SK-N-SH treated with all-trans-retinoic acid at 6 μM for 48 hours (cell line): ENCODE results near the gene IRAG1.

Experiments
- ATAC-seq: fragments of 200-7000 bp; cut with Tn5 transposase; 3 replicates; pipeline ENCODE4 v1.9.1; 2020; ENCODE audit warnings: mild to moderate bottlenecking, moderate library complexity
- ARNTL ChIP-seq: fragments of 450-650 bp; formaldehyde crosslinking; IDR thresholded peaks from 2 replicates; pipeline ENCODE4 v1.5.0; 2020; ENCODE audit warnings: low read depth, mild to moderate bottlenecking, moderate library complexity, borderline replicate concordance
- BACH2 ChIP-seq: fragments of 250-450 bp; sonication (Bioruptor Pico); IDR thresholded peaks from 2 replicates; pipeline ENCODE4 v1.9.0; 2021; ENCODE audit warnings: mild to moderate bottlenecking, borderline replicate concordance
- GLIS3 ChIP-seq: fragments of 250-450 bp; sonication (Bioruptor Pico); IDR thresholded peaks from 2 replicates; pipeline ENCODE4 v1.5.0; 2020; ENCODE audit warnings: mild to moderate bottlenecking, moderate library complexity
- ISL1 ChIP-seq: fragments of 250-450 bp; sonication (Bioruptor Pico); IDR thresholded peaks from 2 replicates; pipeline ENCODE4 v2.1.2; 2022; ENCODE audit warnings: mild to moderate bottlenecking, moderate library complexity
- RARB ChIP-seq: fragments of 250-450 bp; sonication (Bioruptor Pico); IDR thresholded peaks from 2 replicates; pipeline ENCODE4 v1.8.0; 2021; ENCODE audit warnings: mild to moderate bottlenecking, moderate library complexity
- SNAI2 ChIP-seq: fragments of 250-450 bp; sonication (Bioruptor Pico); IDR thresholded peaks from 2 replicates; pipeline ENCODE4 v1.5.0; 2020; ENCODE audit warnings: mild to moderate bottlenecking, moderate library complexity
- TCF4 ChIP-seq: fragments of 250-450 bp; sonication (Bioruptor Pico); IDR thresholded peaks from 2 replicates; pipeline ENCODE4 v1.8.0; 2021; ENCODE audit warnings: mild to moderate bottlenecking, moderate library complexity, borderline replicate concordance
- TOX ChIP-seq: fragments of 250-450 bp; sonication (Bioruptor Pico); IDR thresholded peaks from 2 replicates; pipeline ENCODE4 v1.8.0; 2021; ENCODE audit warnings: mild to moderate bottlenecking, moderate library complexity, borderline replicate concordance
- ZC3H10 ChIP-seq: fragments of 250-450 bp; sonication (Bioruptor Pico); IDR thresholded peaks from 2 replicates; pipeline ENCODE4 v1.5.1; 2021; ENCODE audit warnings: mild to moderate bottlenecking, moderate library complexity
- ZFP3 ChIP-seq: fragments of 250-450 bp; sonication (Bioruptor Pico); IDR thresholded peaks from 2 replicates; pipeline ENCODE4 v1.5.0; 2020; ENCODE audit warnings: mild to moderate bottlenecking, moderate library complexity
- ZFP30 ChIP-seq: fragments of 450-650 bp; formaldehyde crosslinking; IDR thresholded peaks from 2 replicates; pipeline ENCODE4 v1.5.0; 2022; ENCODE audit warnings: mild to moderate bottlenecking, moderate library complexity
- ZNF70 ChIP-seq: fragments of 450-650 bp; formaldehyde crosslinking; IDR thresholded peaks from 2 replicates; pipeline ENCODE4 v1.5.0; 2020; ENCODE audit warnings: mild to moderate bottlenecking, moderate library complexity
- TF ChIP-seq, protein P1 (sequence below): fragments of 250-450 bp; sonication (Bioruptor Pico); IDR thresholded peaks from 2 replicates; pipeline ENCODE4 v1.5.1; 2021; ENCODE audit warnings: mild to moderate bottlenecking, moderate library complexity
- TF ChIP-seq, protein P2 (sequence below): fragments of 250-450 bp; sonication (Bioruptor Pico); IDR thresholded peaks from 2 replicates; pipeline ENCODE4 v1.5.0; 2020; ENCODE audit warnings: mild to moderate bottlenecking, moderate library complexity
- TF ChIP-seq, protein P3 (sequence below): fragments of 250-450 bp; sonication (Bioruptor Pico); IDR thresholded peaks from 2 replicates; pipeline ENCODE4 v1.8.0; 2021; ENCODE audit warnings: low read depth, mild to moderate bottlenecking, moderate library complexity, borderline replicate concordance
- TF ChIP-seq, protein P4 (sequence below): fragments of 250-450 bp; sonication (Bioruptor Pico); IDR thresholded peaks from 2 replicates; pipeline ENCODE4 v1.5.1; 2020; ENCODE audit warnings: low read depth, mild to moderate bottlenecking, moderate library complexity
- TF ChIP-seq, protein P5 (sequence below): fragments of 250-450 bp; sonication (Bioruptor Pico); IDR thresholded peaks from 2 replicates; pipeline ENCODE4 v1.8.0; 2020; ENCODE audit warnings: mild to moderate bottlenecking, moderate library complexity, borderline replicate concordance

Gene IRAG1

DNA sequence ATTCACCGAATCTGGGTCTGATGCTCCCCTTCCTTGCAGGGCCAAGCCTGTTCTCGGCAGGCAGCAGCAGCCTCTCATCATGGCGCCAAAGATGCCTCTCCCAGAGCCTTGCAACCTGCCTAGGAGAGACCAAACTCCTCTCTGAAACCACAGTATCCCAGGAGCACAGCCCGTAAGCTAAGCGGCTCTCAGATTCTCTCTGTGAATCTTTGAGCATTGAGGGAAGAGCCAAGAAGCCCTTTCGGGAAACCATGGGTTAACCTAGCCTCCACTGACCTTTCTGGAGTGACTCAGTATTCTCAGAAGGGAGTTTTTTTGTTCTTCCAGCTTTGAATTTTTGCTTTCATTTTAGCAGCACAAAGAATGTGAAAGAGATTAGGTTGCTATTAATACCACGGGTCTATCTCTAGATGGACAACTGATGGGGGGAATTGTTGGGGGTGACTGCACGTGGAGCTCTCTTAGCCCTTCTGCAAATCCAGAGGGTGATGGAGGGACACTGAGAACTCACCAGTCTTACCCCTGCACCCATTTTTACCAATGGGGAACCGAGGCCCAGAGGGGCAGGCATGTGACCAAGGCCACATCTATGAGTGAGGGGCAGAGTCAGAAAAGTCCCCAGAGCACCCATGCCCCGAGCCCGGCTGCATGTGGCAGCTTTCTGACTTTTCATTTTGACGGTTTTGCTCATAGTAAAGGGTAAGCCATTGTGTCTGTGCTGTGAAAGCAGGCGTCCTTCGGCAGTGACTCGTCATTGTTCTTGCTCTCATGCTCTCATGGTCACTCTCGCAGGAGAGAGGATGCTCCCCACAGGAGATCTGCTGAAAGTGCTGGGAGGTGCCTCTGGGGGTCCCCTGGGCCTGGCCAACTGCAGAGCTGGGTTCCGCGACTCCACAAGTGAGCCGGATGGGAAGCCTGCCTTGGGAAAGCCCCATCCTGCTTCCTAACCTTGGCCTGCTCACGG, 36.0 kb downstream of the IRAG1 start:
- peak; percentile 48 for ATAC-seq
- TF ChIP-seq ISL1 (CRISPR knock-in tag) (peak; percentile 28; the same call in 1 of the 2 replicates), ARNTL (CRISPR knock-in tag) (no peak)

DNA sequence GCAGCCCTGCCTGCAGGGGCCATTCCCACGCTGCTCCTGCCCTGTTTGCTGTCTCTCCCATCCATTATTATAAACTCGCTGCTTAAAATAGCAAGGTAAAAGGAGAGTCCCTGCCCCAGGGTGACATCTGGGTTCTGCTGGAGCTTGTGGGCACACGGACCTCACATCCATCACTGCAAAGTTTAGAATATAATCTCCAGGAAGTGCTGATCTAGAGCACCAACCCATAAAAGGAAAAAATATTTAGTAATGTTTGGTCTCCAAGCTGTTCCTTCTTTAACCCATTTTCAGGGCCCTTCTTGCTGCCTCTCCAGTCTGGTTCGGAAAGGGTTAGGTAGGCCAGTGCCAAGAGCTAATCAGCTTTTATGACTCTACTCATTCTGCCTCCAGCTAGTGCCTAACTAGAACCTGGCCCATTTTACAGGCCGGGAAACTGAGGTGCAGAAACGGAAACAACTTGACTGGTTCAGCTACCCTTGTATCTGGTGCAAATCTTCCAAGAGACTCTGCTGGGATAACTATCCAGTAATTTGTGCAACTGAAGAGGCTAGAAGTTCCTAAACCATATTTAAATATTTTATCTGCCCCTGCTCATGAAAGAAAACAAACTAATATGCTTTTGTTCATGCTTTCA, 37.5 kb downstream of the IRAG1 start:
- TF ChIP-seq ZNF70 (CRISPR knock-in tag): no peak
- no peak for TF ChIP-seq BACH2 (CRISPR knock-in tag)
- TF ChIP-seq, protein P1, sequence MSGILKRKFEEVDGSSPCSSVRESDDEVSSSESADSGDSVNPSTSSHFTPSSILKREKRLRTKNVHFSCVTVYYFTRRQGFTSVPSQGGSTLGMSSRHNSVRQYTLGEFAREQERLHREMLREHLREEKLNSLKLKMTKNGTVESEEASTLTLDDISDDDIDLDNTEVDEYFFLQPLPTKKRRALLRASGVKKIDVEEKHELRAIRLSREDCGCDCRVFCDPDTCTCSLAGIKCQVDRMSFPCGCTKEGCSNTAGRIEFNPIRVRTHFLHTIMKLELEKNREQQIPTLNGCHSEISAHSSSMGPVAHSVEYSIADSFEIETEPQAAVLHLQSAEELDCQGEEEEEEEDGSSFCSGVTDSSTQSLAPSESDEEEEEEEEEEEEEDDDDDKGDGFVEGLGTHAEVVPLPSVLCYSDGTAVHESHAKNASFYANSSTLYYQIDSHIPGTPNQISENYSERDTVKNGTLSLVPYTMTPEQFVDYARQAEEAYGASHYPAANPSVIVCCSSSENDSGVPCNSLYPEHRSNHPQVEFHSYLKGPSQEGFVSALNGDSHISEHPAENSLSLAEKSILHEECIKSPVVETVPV (CRISPR knock-in tag): no peak
- no peak for TF ChIP-seq TCF4 (CRISPR knock-in tag)
- TF ChIP-seq GLIS3 (CRISPR knock-in tag): no peak
- no peak for TF ChIP-seq SNAI2
- no peak for TF ChIP-seq TOX (CRISPR knock-in tag)
- TF ChIP-seq, protein P2, sequence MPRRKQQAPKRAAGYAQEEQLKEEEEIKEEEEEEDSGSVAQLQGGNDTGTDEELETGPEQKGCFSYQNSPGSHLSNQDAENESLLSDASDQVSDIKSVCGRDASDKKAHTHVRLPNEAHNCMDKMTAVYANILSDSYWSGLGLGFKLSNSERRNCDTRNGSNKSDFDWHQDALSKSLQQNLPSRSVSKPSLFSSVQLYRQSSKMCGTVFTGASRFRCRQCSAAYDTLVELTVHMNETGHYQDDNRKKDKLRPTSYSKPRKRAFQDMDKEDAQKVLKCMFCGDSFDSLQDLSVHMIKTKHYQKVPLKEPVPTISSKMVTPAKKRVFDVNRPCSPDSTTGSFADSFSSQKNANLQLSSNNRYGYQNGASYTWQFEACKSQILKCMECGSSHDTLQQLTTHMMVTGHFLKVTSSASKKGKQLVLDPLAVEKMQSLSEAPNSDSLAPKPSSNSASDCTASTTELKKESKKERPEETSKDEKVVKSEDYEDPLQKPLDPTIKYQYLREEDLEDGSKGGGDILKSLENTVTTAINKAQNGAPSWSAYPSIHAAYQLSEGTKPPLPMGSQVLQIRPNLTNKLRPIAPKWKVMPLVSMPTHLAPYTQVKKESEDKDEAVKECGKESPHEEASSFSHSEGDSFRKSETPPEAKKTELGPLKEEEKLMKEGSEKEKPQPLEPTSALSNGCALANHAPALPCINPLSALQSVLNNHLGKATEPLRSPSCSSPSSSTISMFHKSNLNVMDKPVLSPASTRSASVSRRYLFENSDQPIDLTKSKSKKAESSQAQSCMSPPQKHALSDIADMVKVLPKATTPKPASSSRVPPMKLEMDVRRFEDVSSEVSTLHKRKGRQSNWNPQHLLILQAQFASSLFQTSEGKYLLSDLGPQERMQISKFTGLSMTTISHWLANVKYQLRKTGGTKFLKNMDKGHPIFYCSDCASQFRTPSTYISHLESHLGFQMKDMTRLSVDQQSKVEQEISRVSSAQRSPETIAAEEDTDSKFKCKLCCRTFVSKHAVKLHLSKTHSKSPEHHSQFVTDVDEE (CRISPR knock-in tag): no peak
- TF ChIP-seq RARB (CRISPR knock-in tag): no peak
- TF ChIP-seq, protein P3, sequence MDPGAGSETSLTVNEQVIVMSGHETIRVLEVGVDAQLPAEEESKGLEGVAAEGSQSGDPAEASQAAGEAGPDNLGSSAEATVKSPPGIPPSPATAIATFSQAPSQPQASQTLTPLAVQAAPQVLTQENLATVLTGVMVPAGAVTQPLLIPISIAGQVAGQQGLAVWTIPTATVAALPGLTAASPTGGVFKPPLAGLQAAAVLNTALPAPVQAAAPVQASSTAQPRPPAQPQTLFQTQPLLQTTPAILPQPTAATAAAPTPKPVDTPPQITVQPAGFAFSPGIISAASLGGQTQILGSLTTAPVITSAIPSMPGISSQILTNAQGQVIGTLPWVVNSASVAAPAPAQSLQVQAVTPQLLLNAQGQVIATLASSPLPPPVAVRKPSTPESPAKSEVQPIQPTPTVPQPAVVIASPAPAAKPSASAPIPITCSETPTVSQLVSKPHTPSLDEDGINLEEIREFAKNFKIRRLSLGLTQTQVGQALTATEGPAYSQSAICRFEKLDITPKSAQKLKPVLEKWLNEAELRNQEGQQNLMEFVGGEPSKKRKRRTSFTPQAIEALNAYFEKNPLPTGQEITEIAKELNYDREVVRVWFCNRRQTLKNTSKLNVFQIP: no peak
- TF ChIP-seq ARNTL (CRISPR knock-in tag): no peak
- TF ChIP-seq ZFP30 (CRISPR knock-in tag): no peak
- TF ChIP-seq, protein P4, sequence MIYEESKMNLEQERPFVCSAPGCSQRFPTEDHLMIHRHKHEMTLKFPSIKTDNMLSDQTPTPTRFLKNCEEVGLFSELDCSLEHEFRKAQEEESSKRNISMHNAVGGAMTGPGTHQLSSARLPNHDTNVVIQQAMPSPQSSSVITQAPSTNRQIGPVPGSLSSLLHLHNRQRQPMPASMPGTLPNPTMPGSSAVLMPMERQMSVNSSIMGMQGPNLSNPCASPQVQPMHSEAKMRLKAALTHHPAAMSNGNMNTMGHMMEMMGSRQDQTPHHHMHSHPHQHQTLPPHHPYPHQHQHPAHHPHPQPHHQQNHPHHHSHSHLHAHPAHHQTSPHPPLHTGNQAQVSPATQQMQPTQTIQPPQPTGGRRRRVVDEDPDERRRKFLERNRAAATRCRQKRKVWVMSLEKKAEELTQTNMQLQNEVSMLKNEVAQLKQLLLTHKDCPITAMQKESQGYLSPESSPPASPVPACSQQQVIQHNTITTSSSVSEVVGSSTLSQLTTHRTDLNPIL (CRISPR knock-in tag): no peak
- TF ChIP-seq ISL1 (CRISPR knock-in tag): no peak
- no peak for TF ChIP-seq ZC3H10 (CRISPR knock-in tag)
- TF ChIP-seq, all 23 proteins: peak for 0
- no peak for ATAC-seq

DNA sequence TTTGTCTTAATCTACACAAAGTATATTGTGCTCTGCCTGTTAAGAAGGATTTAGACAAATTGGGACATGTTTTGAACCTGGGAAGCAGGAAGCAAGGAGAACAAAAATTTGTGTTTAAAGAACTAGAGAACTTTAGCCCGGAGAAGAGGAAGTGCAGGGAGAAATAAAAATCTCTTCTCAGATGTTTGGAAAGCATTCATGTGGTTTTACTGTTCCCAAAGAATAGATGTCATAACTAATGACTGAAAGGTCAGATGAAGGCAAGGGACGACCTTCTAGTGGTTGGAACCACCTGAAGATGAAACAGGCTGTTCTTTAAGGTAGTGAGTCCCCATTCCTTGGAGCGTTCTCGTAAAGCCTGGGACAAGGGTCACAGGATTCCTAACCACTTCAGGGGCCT, 38.3 kb downstream of the IRAG1 start:
- ATAC-seq: no peak
- no peak for TF ChIP-seq TCF4 (CRISPR knock-in tag)
- TF ChIP-seq, protein P2 (CRISPR knock-in tag): no peak
- no peak for TF ChIP-seq ZC3H10 (CRISPR knock-in tag)
- TF ChIP-seq, protein P5, sequence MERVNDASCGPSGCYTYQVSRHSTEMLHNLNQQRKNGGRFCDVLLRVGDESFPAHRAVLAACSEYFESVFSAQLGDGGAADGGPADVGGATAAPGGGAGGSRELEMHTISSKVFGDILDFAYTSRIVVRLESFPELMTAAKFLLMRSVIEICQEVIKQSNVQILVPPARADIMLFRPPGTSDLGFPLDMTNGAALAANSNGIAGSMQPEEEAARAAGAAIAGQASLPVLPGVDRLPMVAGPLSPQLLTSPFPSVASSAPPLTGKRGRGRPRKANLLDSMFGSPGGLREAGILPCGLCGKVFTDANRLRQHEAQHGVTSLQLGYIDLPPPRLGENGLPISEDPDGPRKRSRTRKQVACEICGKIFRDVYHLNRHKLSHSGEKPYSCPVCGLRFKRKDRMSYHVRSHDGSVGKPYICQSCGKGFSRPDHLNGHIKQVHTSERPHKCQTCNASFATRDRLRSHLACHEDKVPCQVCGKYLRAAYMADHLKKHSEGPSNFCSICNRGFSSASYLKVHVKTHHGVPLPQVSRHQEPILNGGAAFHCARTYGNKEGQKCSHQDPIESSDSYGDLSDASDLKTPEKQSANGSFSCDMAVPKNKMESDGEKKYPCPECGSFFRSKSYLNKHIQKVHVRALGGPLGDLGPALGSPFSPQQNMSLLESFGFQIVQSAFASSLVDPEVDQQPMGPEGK (CRISPR knock-in tag): no peak
- TF ChIP-seq RARB (CRISPR knock-in tag): no peak
- TF ChIP-seq ISL1 (CRISPR knock-in tag): no peak
- no peak for TF ChIP-seq SNAI2
- TF ChIP-seq ZFP3 (CRISPR knock-in tag): no peak
- no peak for TF ChIP-seq ZFP30 (CRISPR knock-in tag)
- no peak for TF ChIP-seq BACH2 (CRISPR knock-in tag)
- TF ChIP-seq, protein P1 (CRISPR knock-in tag): no peak
